ENCODE results near the gene VEZT. TPM values are rescaled to one million over a fixed set of nuclear protein-coding genes. Genes with fewer than 3 reads are reported as not detected.

VEZT gene
- polyA plus RNA-seq, 3 donors = 14.6 to 20.6 (median 16.7) TPM

DNA sequence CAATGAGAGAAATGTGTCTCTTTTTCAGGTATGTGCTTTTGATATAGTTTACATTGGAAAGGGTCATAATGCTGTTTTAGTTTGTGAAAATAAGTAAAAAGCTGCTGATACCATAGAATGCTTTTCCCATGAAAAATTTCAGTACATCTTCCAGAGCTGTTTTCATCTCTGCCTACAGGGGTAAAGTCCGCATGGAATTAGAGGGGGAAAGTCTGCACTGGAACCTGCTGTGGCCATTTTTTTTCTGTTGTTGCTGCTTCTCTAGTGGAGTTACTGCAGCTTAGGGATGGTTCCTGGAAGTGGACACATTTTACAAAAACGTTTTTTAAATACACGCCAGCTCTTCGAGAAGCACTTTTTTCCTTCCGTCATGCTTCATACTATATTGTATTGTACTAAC, 81.3 kb downstream of the VEZT start:
- Mint-ChIP-seq H3K27ac (no peak overlapping the region), H3K36me3 (peaks cover 48 to 55% of the 10 kb centered on the region in 2 donors), H3K4me3 (no peak overlapping the region), H3K4me1 (no peaks in the 10 kb centered on the region), H3K27me3 (ENCODE audit: low read depth in 3 of 3) (no peaks in the 10 kb centered on the region), H3K9me3 (no peaks in the 10 kb centered on the region)
- Histone ChIP-seq H4K20me1 (ENCODE audit: insufficient read depth, low read length) (no peaks in the 10 kb centered on the region), H3K4me2 (replicated peaks; ENCODE audit: extremely low read depth, low read length, poor library complexity, severe bottlenecking) (no peak overlapping the region), H3K27me3 (ENCODE audit: control insufficient read depth in 2 of 2, insufficient read depth in 2 of 2, low read length in 2 of 2) (no peaks in the 10 kb centered on the region), H3K4me3 (replicated peaks in 1 of 3; ENCODE audit: low read depth in 2 of 3, low read length in 3 of 3) (no peak overlapping the region), H3K4me1 (ENCODE audit: control insufficient read depth in 1 of 2, insufficient read depth in 2 of 2, low read length in 2 of 2) (no peaks in the 10 kb centered on the region), H3K36me3 (replicated peaks in 1 of 2; ENCODE audit: control insufficient read depth in 1 of 2, insufficient read depth in 2 of 2, low read length in 2 of 2) (peaks cover 42 to 72% of the 10 kb centered on the region in 2 donors), H2AFZ (ENCODE audit: insufficient read depth, low read depth, low read length, poor library complexity, severe bottlenecking) (no peak overlapping the region), H3K79me2 (ENCODE audit: insufficient read depth, low read length) (no peaks in the 10 kb centered on the region), H3K27ac (ENCODE audit: low read depth in 1 of 2, low read length in 2 of 2) (no peak overlapping the region), H3K9me3 (replicated peaks in 1 of 2; ENCODE audit: control insufficient read depth in 1 of 2, insufficient read depth in 1 of 2, low read length in 2 of 2) (no peaks in the 10 kb centered on the region), H3K9ac (ENCODE audit: insufficient read depth, low read length, poor library complexity, severe bottlenecking) (no peak overlapping the region)
- TF ChIP-seq, protein P1, sequence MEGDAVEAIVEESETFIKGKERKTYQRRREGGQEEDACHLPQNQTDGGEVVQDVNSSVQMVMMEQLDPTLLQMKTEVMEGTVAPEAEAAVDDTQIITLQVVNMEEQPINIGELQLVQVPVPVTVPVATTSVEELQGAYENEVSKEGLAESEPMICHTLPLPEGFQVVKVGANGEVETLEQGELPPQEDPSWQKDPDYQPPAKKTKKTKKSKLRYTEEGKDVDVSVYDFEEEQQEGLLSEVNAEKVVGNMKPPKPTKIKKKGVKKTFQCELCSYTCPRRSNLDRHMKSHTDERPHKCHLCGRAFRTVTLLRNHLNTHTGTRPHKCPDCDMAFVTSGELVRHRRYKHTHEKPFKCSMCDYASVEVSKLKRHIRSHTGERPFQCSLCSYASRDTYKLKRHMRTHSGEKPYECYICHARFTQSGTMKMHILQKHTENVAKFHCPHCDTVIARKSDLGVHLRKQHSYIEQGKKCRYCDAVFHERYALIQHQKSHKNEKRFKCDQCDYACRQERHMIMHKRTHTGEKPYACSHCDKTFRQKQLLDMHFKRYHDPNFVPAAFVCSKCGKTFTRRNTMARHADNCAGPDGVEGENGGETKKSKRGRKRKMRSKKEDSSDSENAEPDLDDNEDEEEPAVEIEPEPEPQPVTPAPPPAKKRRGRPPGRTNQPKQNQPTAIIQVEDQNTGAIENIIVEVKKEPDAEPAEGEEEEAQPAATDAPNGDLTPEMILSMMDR (IDR thresholded peaks at IDR 0.05) = no peak
- intact Hi-C loops (cut with micrococcal nuclease) = no loop called here
- WGBS (ENCODE audit: insufficient coverage) = 100% methylated on average over 3 of the region's 5 CpGs
- DNase-seq = no peak

DNA sequence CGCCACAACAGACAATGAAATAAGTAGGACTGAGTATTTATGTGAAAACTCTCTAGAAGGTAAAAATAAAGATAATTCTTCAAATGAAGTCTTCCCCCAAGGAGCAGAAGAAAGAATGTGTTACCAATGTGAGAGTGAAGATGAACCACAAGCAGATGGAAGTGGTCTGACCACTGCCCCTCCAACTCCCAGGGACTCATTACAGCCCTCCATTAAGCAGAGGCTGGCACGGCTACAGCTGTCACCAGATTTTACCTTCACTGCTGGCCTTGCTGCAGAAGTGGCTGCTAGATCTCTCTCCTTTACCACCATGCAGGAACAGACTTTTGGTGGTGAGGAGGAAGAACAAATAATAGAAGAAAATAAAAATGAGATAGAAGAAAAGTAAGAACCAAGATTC, 82.7 kb downstream of the VEZT start:
- Histone ChIP-seq H2AFZ (ENCODE audit: insufficient read depth, low read depth, low read length, poor library complexity, severe bottlenecking) (no peak overlapping the region), H3K27me3 (ENCODE audit: control insufficient read depth in 2 of 2, insufficient read depth in 2 of 2, low read length in 2 of 2) (no peaks in the 10 kb centered on the region), H3K4me2 (replicated peaks; ENCODE audit: extremely low read depth, low read length, poor library complexity, severe bottlenecking) (no peak overlapping the region), H3K4me3 (replicated peaks in 1 of 3; ENCODE audit: low read depth in 2 of 3, low read length in 3 of 3) (no peak overlapping the region), H3K79me2 (ENCODE audit: insufficient read depth, low read length) (no peaks in the 10 kb centered on the region), H3K9me3 (replicated peaks in 1 of 2; ENCODE audit: control insufficient read depth in 1 of 2, insufficient read depth in 1 of 2, low read length in 2 of 2) (no peaks in the 10 kb centered on the region), H4K20me1 (ENCODE audit: insufficient read depth, low read length) (no peaks in the 10 kb centered on the region), H3K9ac (ENCODE audit: insufficient read depth, low read length, poor library complexity, severe bottlenecking) (no peak overlapping the region), H3K27ac (ENCODE audit: low read depth in 1 of 2, low read length in 2 of 2) (no peak overlapping the region), H3K36me3 (replicated peaks in 1 of 2; ENCODE audit: control insufficient read depth in 1 of 2, insufficient read depth in 2 of 2, low read length in 2 of 2) (peaks cover 31 to 63% of the 10 kb centered on the region in 2 donors), H3K4me1 (ENCODE audit: control insufficient read depth in 1 of 2, insufficient read depth in 2 of 2, low read length in 2 of 2) (no peaks in the 10 kb centered on the region)
- H3K27ac Mint-ChIP-seq = no peak overlapping the region
- intact Hi-C loops (cut with micrococcal nuclease) = no loop called here
- no peak for DNase-seq
- TF ChIP-seq, protein P1 (IDR thresholded peaks at IDR 0.05) = no peak
- no peaks in the 10 kb centered on the region for H3K4me1 Mint-ChIP-seq
- peaks cover 43 to 44% of the 10 kb centered on the region in 2 donors for H3K36me3 Mint-ChIP-seq
- no peaks in the 10 kb centered on the region for H3K27me3 Mint-ChIP-seq (ENCODE audit: low read depth in 3 of 3)
- H3K9me3 Mint-ChIP-seq = no peaks in the 10 kb centered on the region
- no peak overlapping the region for H3K4me3 Mint-ChIP-seq
- no CpG with 5 or more reads among the region's 2 CpGs for WGBS (ENCODE audit: insufficient coverage)

All from CD14-positive monocyte (primary cell).